IPS-20b (cell line): Measurements from ENCODE around the gene SCAP.
A peak's percentile ranks its signal among the peaks of the same experiment; 100 is the strongest.

Source experiments
- H3K27ac ChIP-seq: one replicate; pipeline ENCODE4 v1.5.1; 2013; ENCODE audit warnings: low read length
- H3K27me3 ChIP-seq: 2 replicates; pipeline ENCODE4 v1.6.1; 2013; ENCODE audit warnings: mild to moderate bottlenecking, low read length, inconsistent platforms; ENCODE audit not compliant: insufficient read depth
- H3K36me3 ChIP-seq: 2 replicates; pipeline ENCODE4 v1.6.1; 2013; ENCODE audit warnings: low read depth, mild to moderate bottlenecking, inconsistent platforms, low read length, moderate library complexity; ENCODE audit not compliant: insufficient read depth
- H3K4me1 ChIP-seq: 2 replicates; pipeline ENCODE4 v1.6.1; 2013; ENCODE audit warnings: mild to moderate bottlenecking, control low read depth, inconsistent platforms, low read length, moderate library complexity; ENCODE audit not compliant: insufficient read depth
- H3K4me3 ChIP-seq: 2 replicates; pipeline ENCODE4 v1.5.1; 2013; ENCODE audit warnings: mild to moderate bottlenecking, low read length, inconsistent platforms
- H3K9ac ChIP-seq: 2 replicates; pipeline ENCODE4 v1.6.1; 2013; ENCODE audit warnings: low read depth, mild to moderate bottlenecking, inconsistent platforms, low read length, moderate library complexity
- H3K9me3 ChIP-seq: 2 replicates; pipeline ENCODE4 v1.6.1; 2013; ENCODE audit warnings: mild to moderate bottlenecking, low read depth, low read length, inconsistent platforms; ENCODE audit not compliant: insufficient read depth

SCAP gene

DNA sequence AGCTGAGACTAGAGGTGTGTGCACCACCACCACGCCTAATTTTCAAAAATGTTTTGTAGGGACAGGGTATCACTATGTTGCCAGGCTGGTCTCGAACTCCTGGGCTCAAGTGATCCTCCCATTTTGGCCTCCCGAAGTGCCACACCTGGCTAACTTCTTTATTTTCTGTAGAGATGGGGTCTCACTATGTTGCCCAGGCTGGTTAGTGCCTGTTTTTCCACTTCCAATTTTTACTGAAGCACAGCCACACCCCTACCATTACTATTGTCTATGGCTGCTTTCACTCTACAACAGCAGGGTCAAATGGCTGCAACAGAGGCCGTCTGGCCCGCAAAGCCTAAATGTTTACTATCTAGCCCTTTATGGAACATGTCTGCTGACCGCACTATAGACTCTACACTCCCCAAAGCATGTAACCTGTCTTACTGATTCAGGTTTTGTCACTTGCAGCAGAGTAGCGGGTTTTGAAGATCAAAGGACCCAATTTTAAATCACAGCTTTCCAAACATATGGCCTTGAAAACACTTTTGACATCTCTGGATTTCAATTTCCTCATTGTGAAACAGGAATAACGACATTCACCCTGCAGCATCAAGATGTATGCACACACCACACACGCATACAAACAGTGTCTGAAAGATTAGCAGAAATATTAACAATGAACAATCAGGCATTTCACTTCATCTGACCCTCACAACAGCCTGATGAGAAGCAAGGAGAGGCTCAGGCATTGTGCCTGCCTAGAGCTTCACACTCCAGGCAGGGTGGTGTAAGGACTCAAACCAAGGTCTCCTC lies 46.1 kb downstream of the SCAP start:
- no peaks in the 10 kb centered on the region for H3K27me3 ChIP-seq

GRCh38 chr3:47428662-47429061 lies 47.1 kb downstream of the SCAP start:
- H3K4me3 ChIP-seq, result no peak overlapping the region
- no peak overlapping the region for H3K9ac ChIP-seq
- H3K4me1 ChIP-seq, result no peaks in the 10 kb centered on the region
- peaks cover 63% of the 10 kb centered on the region for H3K36me3 ChIP-seq
- no peak overlapping the region for H3K27ac ChIP-seq
- no peaks in the 10 kb centered on the region for H3K27me3 ChIP-seq
- no peaks in the 10 kb centered on the region for H3K9me3 ChIP-seq

More for the DNA sequence above, 46.1 kb downstream of the SCAP start:
- Histone ChIP-seq H3K27ac (no peak overlapping the region), H3K9me3 (no peaks in the 10 kb centered on the region), H3K4me1 (no peaks in the 10 kb centered on the region), H3K36me3 (peaks cover 68% of the 10 kb centered on the region), H3K4me3 (no peak overlapping the region), H3K9ac (no peak overlapping the region)

GRCh38 chr3:47427866-47428265 lies 47.9 kb downstream of the SCAP start:
- H3K36me3 ChIP-seq, result peaks cover 55% of the 10 kb centered on the region
- no peaks in the 10 kb centered on the region for H3K9me3 ChIP-seq
- H3K4me1 ChIP-seq, result no peaks in the 10 kb centered on the region
- no peak overlapping the region for H3K27ac ChIP-seq
- H3K9ac ChIP-seq, result no peak overlapping the region
- no peaks in the 10 kb centered on the region for H3K27me3 ChIP-seq
- no peak overlapping the region for H3K4me3 ChIP-seq

- H3K9ac ChIP-seq, result no peak overlapping the region
- no peak overlapping the region for H3K4me3 ChIP-seq
- H3K36me3 ChIP-seq, result peaks cover 53% of the 10 kb centered on the region
- H3K27me3 ChIP-seq, result no peaks in the 10 kb centered on the region
- H3K4me1 ChIP-seq, result no peaks in the 10 kb centered on the region
- H3K27ac ChIP-seq, result no peak overlapping the region
- H3K9me3 ChIP-seq, result no peaks in the 10 kb centered on the region
Observed at GRCh38 chr3:47425959-47426358, 49.8 kb downstream of the SCAP start.

GRCh38 chr3:47425383-47425778 lies 50.4 kb downstream of the SCAP start:
- Histone ChIP-seq H3K36me3 (peaks cover 54% of the 10 kb centered on the region), H3K4me1 (no peaks in the 10 kb centered on the region), H3K27me3 (no peaks in the 10 kb centered on the region), H3K9ac (no peak overlapping the region), H3K4me3 (no peak overlapping the region), H3K27ac (no peak overlapping the region), H3K9me3 (no peaks in the 10 kb centered on the region)

GRCh38 chr3:47424434-47425382 lies 51.0 kb downstream of the SCAP start:
- H3K27me3 ChIP-seq, result no peaks in the 10 kb centered on the region
- H3K27ac ChIP-seq, result no peak overlapping the region
- no peaks in the 10 kb centered on the region for H3K4me1 ChIP-seq
- no peak overlapping the region for H3K4me3 ChIP-seq
- no peak overlapping the region for H3K9ac ChIP-seq
- H3K9me3 ChIP-seq, result no peaks in the 10 kb centered on the region
- peaks cover 60% of the 10 kb centered on the region for H3K36me3 ChIP-seq

DNA sequence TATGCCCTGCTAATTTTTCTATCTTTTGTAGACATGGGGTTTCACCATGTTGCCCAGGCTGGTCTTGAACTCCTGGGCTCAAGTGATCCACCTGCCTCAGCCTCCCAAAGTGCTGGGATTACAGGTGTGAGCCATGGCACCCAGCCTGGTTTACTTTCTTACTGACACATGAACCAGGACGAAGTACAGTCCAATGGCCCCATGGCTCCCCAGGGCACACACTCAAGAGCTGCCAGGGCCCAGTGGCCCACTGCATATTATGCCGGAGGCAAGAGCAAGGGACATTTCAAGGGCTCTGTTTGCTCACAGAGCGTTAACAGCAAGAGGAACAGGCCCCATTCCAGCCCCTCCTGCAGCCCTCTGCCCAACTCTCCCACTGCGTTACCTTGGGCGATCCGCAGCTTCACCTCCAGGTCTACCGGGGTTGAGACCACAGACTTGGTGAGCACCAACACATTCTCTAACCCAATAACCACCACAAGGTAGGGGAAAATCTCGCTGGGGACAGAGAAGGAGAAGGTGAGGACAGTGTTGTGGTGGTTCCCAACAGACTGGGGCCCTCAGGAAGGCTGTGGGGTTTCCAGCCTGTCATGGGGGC lies 52.1 kb downstream of the SCAP start:
- Histone ChIP-seq H3K4me1 (no peaks in the 10 kb centered on the region), H3K36me3 (peaks cover 67% of the 10 kb centered on the region), H3K9ac (no peak overlapping the region), H3K27me3 (no peaks in the 10 kb centered on the region), H3K4me3 (no peak overlapping the region), H3K27ac (no peak overlapping the region), H3K9me3 (no peaks in the 10 kb centered on the region)

GRCh38 chr3:47422743-47423142 lies 53.0 kb downstream of the SCAP start:
- no peak overlapping the region for H3K4me3 ChIP-seq
- H3K27me3 ChIP-seq, result no peaks in the 10 kb centered on the region
- H3K9me3 ChIP-seq, result no peaks in the 10 kb centered on the region
- H3K9ac ChIP-seq, result no peak overlapping the region
- H3K36me3 ChIP-seq, result peaks cover 59% of the 10 kb centered on the region
- no peaks in the 10 kb centered on the region for H3K4me1 ChIP-seq
- no peak overlapping the region for H3K27ac ChIP-seq

DNA sequence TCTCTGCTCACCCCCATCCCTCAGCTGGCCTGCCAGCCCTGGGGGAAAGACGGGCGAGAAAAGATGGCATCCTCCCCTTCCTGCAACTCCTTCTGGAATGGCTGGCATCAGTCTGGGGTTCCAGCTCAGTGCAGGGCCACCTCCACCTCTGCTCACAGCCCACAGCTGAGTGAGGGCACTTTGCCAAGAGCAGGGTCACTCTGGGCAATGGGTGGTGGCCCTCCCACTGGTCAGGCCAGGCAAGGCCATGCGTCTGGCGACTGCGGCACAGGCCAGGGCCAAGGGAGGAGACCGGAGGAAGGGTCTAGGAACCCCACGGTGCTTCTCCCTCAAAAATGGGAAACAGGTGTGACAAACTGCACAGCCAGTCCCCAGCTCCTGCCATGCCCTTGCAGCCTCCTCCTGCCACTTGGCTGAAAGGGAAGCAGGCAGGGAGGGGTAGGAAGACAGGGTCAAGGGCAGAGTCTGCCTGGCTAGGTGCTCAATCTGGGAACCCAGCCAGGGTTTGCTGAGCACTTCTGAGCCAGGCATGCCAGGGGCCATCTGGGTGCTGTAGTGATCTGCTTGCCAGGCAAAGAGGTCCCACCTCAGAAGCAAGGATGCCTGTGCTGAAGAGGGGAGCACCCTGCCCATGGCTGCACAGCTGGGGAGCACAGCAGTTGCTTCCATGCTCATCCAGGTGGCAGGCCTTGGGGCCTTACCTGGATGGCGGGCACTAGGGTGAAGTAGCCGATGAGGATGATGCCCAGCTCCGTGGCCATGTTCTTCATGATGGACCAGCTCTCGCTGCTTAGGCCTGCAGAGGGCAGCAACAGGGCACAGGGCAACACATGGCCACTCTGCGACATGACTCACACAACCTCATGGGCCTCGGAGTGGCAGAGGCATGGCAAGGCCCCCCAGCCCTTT lies 53.7 kb downstream of the SCAP start:
- H3K36me3 ChIP-seq, result peaks cover 56% of the 10 kb centered on the region
- H3K9me3 ChIP-seq, result no peaks in the 10 kb centered on the region
- H3K4me3 ChIP-seq, result no peak overlapping the region
- no peak overlapping the region for H3K27ac ChIP-seq
- no peaks in the 10 kb centered on the region for H3K27me3 ChIP-seq
- H3K9ac ChIP-seq, result peak overlapping the region; percentile 28; the same call in 1 of the 2 replicates
- no peaks in the 10 kb centered on the region for H3K4me1 ChIP-seq

GRCh38 chr3:47420511-47421484 lies 54.9 kb downstream of the SCAP start:
- H3K36me3 ChIP-seq, result peaks cover 55% of the 10 kb centered on the region
- H3K27ac ChIP-seq, result no peak overlapping the region
- H3K9ac ChIP-seq, result peak overlapping the region; percentile 28; the same call in 1 of the 2 replicates

More at GRCh38 chr3:47420511-47421484, 54.9 kb downstream of the SCAP start:
- Histone ChIP-seq H3K9me3 (no peaks in the 10 kb centered on the region), H3K4me3 (no peak overlapping the region), H3K4me1 (no peaks in the 10 kb centered on the region), H3K27me3 (no peaks in the 10 kb centered on the region)
